Body of pancreas (tissue), 4 donors: ENCODE data around the gene GYPB.
"Not testable (repeated sequence)": the region's sequence is repeated elsewhere in the genome, so short reads cannot be mapped to it uniquely, and the experiment has no call there.

Experiments used
- POLR2A ChIP-seq, 3 donors: fragments of 450-650 bp; IDR thresholded peaks; one replicate each; pipeline ENCODE4 v1.6.1; 2016; ENCODE audit warnings: antibody characterized with exemption in 3 of 3, mild to moderate bottlenecking in 2 of 3
- TF ChIP-seq, protein P1 (sequence below), 7 experiments: fragments of 450-650 bp in 4 of 7; fragments of 200-600 bp in 3 of 7; sonication (generic) in 3 of 7; IDR thresholded peaks; one replicate each; pipeline ENCODE4 v1.5.1; 2016 to 2019; ENCODE audit warnings: antibody characterized with exemption in 7 of 7

DNA sequence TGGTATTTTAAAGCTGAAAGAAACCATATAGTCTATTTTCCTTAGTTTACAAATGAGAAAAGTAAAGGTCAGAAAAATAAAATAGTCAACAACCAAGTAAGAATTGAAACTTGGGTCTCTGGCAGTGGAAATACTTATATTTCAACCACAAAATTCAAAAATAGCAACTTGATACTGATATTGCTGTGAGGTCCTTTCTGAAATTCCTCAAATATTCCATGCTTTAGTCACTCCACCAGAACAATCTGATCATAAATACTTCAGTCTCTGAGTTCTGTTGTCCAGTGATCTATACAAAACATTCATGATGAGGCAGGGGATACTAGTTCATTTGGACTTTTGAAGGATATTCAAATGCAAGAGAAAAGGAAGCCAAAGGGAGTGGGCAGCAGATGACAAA is 25.8 kb upstream of the GYPB start:
- TF ChIP-seq, protein P1, sequence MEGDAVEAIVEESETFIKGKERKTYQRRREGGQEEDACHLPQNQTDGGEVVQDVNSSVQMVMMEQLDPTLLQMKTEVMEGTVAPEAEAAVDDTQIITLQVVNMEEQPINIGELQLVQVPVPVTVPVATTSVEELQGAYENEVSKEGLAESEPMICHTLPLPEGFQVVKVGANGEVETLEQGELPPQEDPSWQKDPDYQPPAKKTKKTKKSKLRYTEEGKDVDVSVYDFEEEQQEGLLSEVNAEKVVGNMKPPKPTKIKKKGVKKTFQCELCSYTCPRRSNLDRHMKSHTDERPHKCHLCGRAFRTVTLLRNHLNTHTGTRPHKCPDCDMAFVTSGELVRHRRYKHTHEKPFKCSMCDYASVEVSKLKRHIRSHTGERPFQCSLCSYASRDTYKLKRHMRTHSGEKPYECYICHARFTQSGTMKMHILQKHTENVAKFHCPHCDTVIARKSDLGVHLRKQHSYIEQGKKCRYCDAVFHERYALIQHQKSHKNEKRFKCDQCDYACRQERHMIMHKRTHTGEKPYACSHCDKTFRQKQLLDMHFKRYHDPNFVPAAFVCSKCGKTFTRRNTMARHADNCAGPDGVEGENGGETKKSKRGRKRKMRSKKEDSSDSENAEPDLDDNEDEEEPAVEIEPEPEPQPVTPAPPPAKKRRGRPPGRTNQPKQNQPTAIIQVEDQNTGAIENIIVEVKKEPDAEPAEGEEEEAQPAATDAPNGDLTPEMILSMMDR (IDR thresholded peaks at IDR 0.05), result not testable (repeated sequence)
- not testable (repeated sequence) for TF ChIP-seq POLR2A (IDR thresholded peaks at IDR 0.05)
